K562 (cell line): ENCODE results near the gene GFRA1. TPM values are rescaled to one million over a fixed set of nuclear protein-coding genes. Genes with fewer than 3 reads are reported as not detected.

Experiments used
- ATAC-seq: fragments of 200-7000 bp; cut with Tn5 transposase; 3 replicates; pipeline ENCODE4 v1.9.1; 2020; ENCODE audit warnings: moderate library complexity
- BruUV-seq: library from RNA; stranded (reverse); fragments of 400-500 nt; replicated peaks from 2 replicates; lab custom pipeline; 2021; lab: Mats Ljungman, UMichigan
- CTCF ChIA-PET: fragments of 300-600 bp; formaldehyde crosslinking; extraction: SDS; loops from one replicate; lab custom pipeline; 2021; ENCODE audit warnings: low intra/inter-chr PET ratio; lab: Yijun Ruan, JAX
- POLR2A ChIA-PET: fragments of 300-600, 350-650 bp; sonication (Branson Sonifier 250); formaldehyde crosslinking; extraction: SDS; loops from one replicate; lab custom pipeline; 2021; ENCODE audit warnings: antibody characterized with exemption, inconsistent platforms; lab: Yijun Ruan, JAX
- DNase-seq, 4 experiments: peaks; one replicate each; pipeline versions ENCODE4 v3.0.0 to v3.0.0-alpha.2; 2011 to 2018; ENCODE audit warnings: low spot score in 3 of 4, mixed read lengths in 3 of 4; ENCODE audit errors: extremely low read depth in 1 of 4
- FAIRE-seq: peaks from 2 replicates; lab custom pipeline; 2011; peaks lifted over from hg19 to GRCh38; lab: Jason Lieb, UNC
- H2AFZ ChIP-seq: 2 replicates; pipeline ENCODE4 v1.6.0; 2011; ENCODE audit warnings: low read depth, low read length, control low read depth, inconsistent platforms
- H3K27ac ChIP-seq: fragments of 200-600 bp; 3 replicates; pipeline ENCODE4 v1.8.0; 2011; ENCODE audit warnings: low read depth, mild to moderate bottlenecking, control low read depth, inconsistent platforms, low read length, moderate library complexity, mixed read lengths; ENCODE audit errors: extremely low read depth
- H3K27me3 ChIP-seq, 2 experiments: fragments of 300-600 bp in 1 of 2; 2 replicates in 1 of 2; 3 replicates in 1 of 2; pipeline versions ENCODE4 v1.6.0 to v1.8.0; 2011; ENCODE audit warnings: inconsistent platforms in 2 of 2, low read length in 2 of 2, mild to moderate bottlenecking in 1 of 2, mixed read lengths in 1 of 2, moderate library complexity in 1 of 2; ENCODE audit not compliant: control insufficient read depth in 2 of 2, insufficient read depth in 2 of 2
- H3K36me3 ChIP-seq: fragments of 300-600 bp; 3 replicates; pipeline ENCODE4 v1.8.0; 2011; ENCODE audit warnings: mild to moderate bottlenecking, low read length, inconsistent platforms; ENCODE audit not compliant: control insufficient read depth, insufficient read depth
- H3K4me1 ChIP-seq, 2 experiments: fragments of 200-600 bp in 1 of 2; replicated peaks in 1 of 2; 2 replicates in 1 of 2; 3 replicates in 1 of 2; pipeline versions ENCODE4 v1.5.1 to v1.8.0; 2011; ENCODE audit warnings: inconsistent platforms in 2 of 2, low read length in 2 of 2, mild to moderate bottlenecking in 1 of 2, mixed read lengths in 1 of 2, moderate library complexity in 1 of 2; ENCODE audit not compliant: control insufficient read depth in 2 of 2, insufficient read depth in 2 of 2
- H3K4me2 ChIP-seq: 2 replicates; pipeline ENCODE4 v1.6.1; 2011; ENCODE audit warnings: low read length, control low read depth, inconsistent platforms, mixed read lengths; ENCODE audit not compliant: insufficient read depth
- H3K4me3 ChIP-seq: fragments of 200-600 bp; sonication (generic), shearing (Covaris generic); 2 replicates; pipeline ENCODE4 v1.5.1; 2016; ENCODE audit warnings: control low read depth, inconsistent platforms
- H3K79me2 ChIP-seq: fragments of 200-600 bp; 3 replicates; pipeline ENCODE4 v1.8.0; 2011; ENCODE audit warnings: low read length, inconsistent platforms; ENCODE audit not compliant: control insufficient read depth, insufficient read depth
- H3K9ac ChIP-seq, 2 experiments: 2 replicates each; pipeline versions ENCODE4 v1.6.0 to v1.6.1; 2011; ENCODE audit warnings: low read depth in 2 of 2, low read length in 2 of 2, control low read depth in 1 of 2, inconsistent platforms in 1 of 2, mild to moderate bottlenecking in 1 of 2, mixed read lengths in 1 of 2; ENCODE audit not compliant: insufficient read depth in 1 of 2
- H3K9me1 ChIP-seq: one replicate; pipeline ENCODE4 v1.6.0; 2011; ENCODE audit warnings: inconsistent platforms, mild to moderate bottlenecking, low read length, moderate library complexity; ENCODE audit not compliant: control insufficient read depth, insufficient read depth
- H3K9me3 ChIP-seq: replicated peaks from 2 replicates; pipeline ENCODE4 v1.5.1; 2011; ENCODE audit warnings: low read depth, low read length, inconsistent platforms; ENCODE audit not compliant: control insufficient read depth, insufficient read depth
- H4K20me1 ChIP-seq: replicated peaks from 2 replicates; pipeline ENCODE4 v1.6.1; 2011; ENCODE audit warnings: low read length, inconsistent platforms, mixed read lengths; ENCODE audit not compliant: control insufficient read depth, insufficient read depth
- BCOR ChIP-seq: fragments of 450-650 bp; IDR thresholded peaks from 2 replicates; pipeline ENCODE4 v1.6.1; 2016
- CREB1 ChIP-seq, 2 experiments: sonication (generic) in 1 of 2; formaldehyde crosslinking in 1 of 2; IDR thresholded peaks; 2 replicates each; pipeline versions ENCODE4 v1.6.1 to v1.8.0; 2012 to 2022; ENCODE audit warnings: inconsistent platforms in 1 of 2, mild to moderate bottlenecking in 1 of 2, missing genetic modification reagents in 1 of 2, moderate library complexity in 1 of 2
- FOXO4 ChIP-seq: fragments of 450-650 bp; formaldehyde crosslinking; IDR thresholded peaks from 2 replicates; pipeline ENCODE4 v1.4.0; 2020; ENCODE audit warnings: mild to moderate bottlenecking, moderate library complexity
- FUS ChIP-seq: fragments of 200-400 bp; formaldehyde crosslinking; optimal IDR thresholded peaks from 2 replicates; pipeline ENCODE3; 2017; ENCODE audit warnings: low read depth, low read length
- HDAC6 ChIP-seq: IDR thresholded peaks from 2 replicates; pipeline ENCODE4 v1.6.1; 2012; ENCODE audit warnings: low read depth, mild to moderate bottlenecking, control low read depth, inconsistent platforms, low read length, moderate library complexity
- STAT6 ChIP-seq: sonication (generic); formaldehyde crosslinking; IDR thresholded peaks from 2 replicates; pipeline ENCODE4 v1.8.1; 2023; ENCODE audit warnings: mild to moderate bottlenecking, missing genetic modification reagents
- TBP ChIP-seq: optimal IDR thresholded peaks from 2 replicates; pipeline ENCODE3; 2011; ENCODE audit warnings: low read depth, low read length, improper control_type of control experiment
- TGIF2 ChIP-seq: sonication (generic); formaldehyde crosslinking; IDR thresholded peaks from 2 replicates; pipeline ENCODE4 v1.8.1; 2022; ENCODE audit warnings: mild to moderate bottlenecking, missing genetic modification reagents, moderate library complexity
- ZFP30 ChIP-seq: fragments of 250-450 bp; sonication (Bioruptor Pico); IDR thresholded peaks from 2 replicates; pipeline ENCODE4 v1.8.0; 2022; ENCODE audit warnings: moderate library complexity, mild to moderate bottlenecking, inconsistent platforms, borderline replicate concordance
- WGBS: fragments of 100-300 bp; shearing (Covaris generic); methylation state at CpG from one replicate; pipeline ENCODE4 v1.1.6; 2016; ENCODE audit warnings: low coverage, mixed read lengths; ENCODE audit not compliant: insufficient coverage; ENCODE audit errors: missing lambda C conversion rate; 5-methylcytosine and 5-hydroxymethylcytosine counted together
- in situ Hi-C: fragments of 300-500 bp; cut with MboI; formaldehyde crosslinking; loops from 4 replicates; pipeline ENCODE4 v1.15.0; 2018; ENCODE audit warnings: inconsistent platforms, mixed read lengths
- intact Hi-C: fragments of 100-400 bp; cut with micrococcal nuclease; formaldehyde crosslinking; loops from 2 replicates; pipeline ENCODE4 v1.14.2; 2022
- polyA plus RNA-seq, 8 experiments: library from polyadenylated mRNA; depleted of rRNA in 4 of 8; stranded (reverse) in 5 of 8; unstranded in 3 of 8; fragments of >200 nt; fragmentation: Nextera tagmentation in 2 of 8; fragmentation: Illumina TruSeq in 1 of 8; extraction: Ambion mirVana in 2 of 8; extraction: Trizol in 1 of 8; gene quantifications; 2 replicates each; pipeline versions ENCODE4 v1.2.1 to v1.2.3, GENCODE V29; 2011 to 2014; ENCODE audit warnings: inconsistent platforms in 1 of 8, missing spikeins in 1 of 8
- total RNA-seq, 7 experiments: library from RNA; depleted of rRNA in 6 of 7; stranded (reverse); fragments of >200 nt in 6 of 7; fragmentation: Illumina TruSeq in 2 of 7; extraction: Trizol in 2 of 7; gene quantifications; 2 replicates each; pipeline versions ENCODE4 v1.2.1 to v1.2.3, GENCODE V29; 2011 to 2021; ENCODE audit warnings: low replicate concordance in 1 of 7
- TF ChIP-seq, protein P1 (sequence below): fragments of 450-650 bp; formaldehyde crosslinking; IDR thresholded peaks from 2 replicates; pipeline ENCODE4 v1.4.0; 2020; ENCODE audit warnings: mild to moderate bottlenecking, moderate library complexity

The GFRA1 gene
- total and polyA plus RNA-seq, 9 of the 15 experiments (the other 6 are each of a cell fraction or from before 2014, with no cell fraction given): 0.04 TPM; not detected in 8

GRCh38 chr10:116171505-116171904, 101.5 kb downstream of the GFRA1 start:
- Histone ChIP-seq H3K9ac (no peak overlapping the region), H3K9me1 (no peaks in the 10 kb centered on the region), H3K4me2 (no peak overlapping the region), H2AFZ (no peak overlapping the region), H3K4me1 (no peaks in the 10 kb centered on the region), H3K27me3 (no peaks in the 10 kb centered on the region)
- ATAC-seq: no peak
- BruUV-seq: no TSS peak
- intact Hi-C loops: no loop called here
- TF ChIP-seq HDAC6: no peak
- no peak for TF ChIP-seq FUS
- no peak for TF ChIP-seq CREB1 (IDR thresholded peaks at IDR 0.05)
- no peak for TF ChIP-seq CREB1 (CRISPR knock-in tag; IDR thresholded peaks at IDR 0.05)
- TF ChIP-seq BCOR: no peak
- TF ChIP-seq ZFP30: no peak
- no peak for TF ChIP-seq TBP
- no peak for TF ChIP-seq TGIF2 (CRISPR knock-in tag)
- TF ChIP-seq, protein P1, sequence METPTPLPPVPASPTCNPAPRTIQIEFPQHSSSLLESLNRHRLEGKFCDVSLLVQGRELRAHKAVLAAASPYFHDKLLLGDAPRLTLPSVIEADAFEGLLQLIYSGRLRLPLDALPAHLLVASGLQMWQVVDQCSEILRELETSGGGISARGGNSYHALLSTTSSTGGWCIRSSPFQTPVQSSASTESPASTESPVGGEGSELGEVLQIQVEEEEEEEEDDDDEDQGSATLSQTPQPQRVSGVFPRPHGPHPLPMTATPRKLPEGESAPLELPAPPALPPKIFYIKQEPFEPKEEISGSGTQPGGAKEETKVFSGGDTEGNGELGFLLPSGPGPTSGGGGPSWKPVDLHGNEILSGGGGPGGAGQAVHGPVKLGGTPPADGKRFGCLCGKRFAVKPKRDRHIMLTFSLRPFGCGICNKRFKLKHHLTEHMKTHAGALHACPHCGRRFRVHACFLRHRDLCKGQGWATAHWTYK: no peak
- no peak for TF ChIP-seq FOXO4 (CRISPR knock-in tag)
- TF ChIP-seq STAT6 (CRISPR knock-in tag): no peak
- TF ChIP-seq, all 486 proteins: peak for 0
- in situ Hi-C loops: no loop called here
- CTCF ChIA-PET: no interaction called here
- Histone ChIP-seq H3K9me3 (no peaks in the 10 kb centered on the region), H3K36me3 (no peaks in the 10 kb centered on the region), H3K4me3 (no peak overlapping the region), H4K20me1 (no peaks in the 10 kb centered on the region), H3K79me2 (no peaks in the 10 kb centered on the region), H3K27ac (no peak overlapping the region)
- FAIRE-seq (no peak), DNase-seq (no peak)
- 0% methylated on average over 4 of the region's 4 CpGs for WGBS
- POLR2A ChIA-PET: no interaction called here
